D721Med (cell line): ENCODE data around the gene PPP1R14C.

ENCODE experiments used
- DNase-seq: peaks from one replicate; pipeline ENCODE4 v3.0.0; 2011; ENCODE audit warnings: low spot score; ENCODE audit not compliant: insufficient read length
- FAIRE-seq: peaks from 2 replicates; lab custom pipeline; 2011; peaks lifted over from hg19 to GRCh38; lab: Jason Lieb, UNC
- CTCF ChIP-seq: IDR thresholded peaks from 2 replicates; pipeline ENCODE4 v1.5.1; 2012; ENCODE audit warnings: mild to moderate bottlenecking, control low read depth; ENCODE audit not compliant: insufficient read depth; ENCODE audit errors: missing control alignments

PPP1R14C gene

DNA sequence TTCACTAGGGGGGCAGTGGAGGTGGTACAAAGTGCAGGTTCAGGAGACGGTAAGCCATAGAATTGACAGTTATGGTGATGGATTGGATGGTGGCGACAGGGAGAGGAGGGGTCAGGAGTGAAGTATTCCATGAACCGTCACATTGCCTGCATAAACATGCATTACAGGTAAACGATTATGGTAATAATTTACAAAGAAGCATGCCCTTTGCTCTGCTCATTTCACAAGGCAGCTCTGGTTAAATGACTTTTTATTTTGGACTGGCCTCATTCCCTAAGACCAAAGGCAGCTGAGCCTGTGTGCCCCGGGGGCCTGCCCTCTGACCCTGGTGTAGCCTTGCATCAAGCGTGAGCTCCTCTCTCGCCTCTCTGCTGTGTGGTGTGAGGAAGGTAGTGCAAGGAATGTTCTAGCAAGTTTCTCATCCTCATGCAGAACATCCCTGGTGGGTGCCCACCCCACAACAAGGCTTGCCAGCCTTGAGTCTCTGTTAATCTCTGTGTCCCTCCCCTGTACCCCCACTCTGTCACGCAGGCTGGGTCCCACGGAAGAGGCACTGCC, 59.0 kb downstream of the PPP1R14C start:
- FAIRE-seq, result no peak
- TF ChIP-seq CTCF, result no peak

DNA sequence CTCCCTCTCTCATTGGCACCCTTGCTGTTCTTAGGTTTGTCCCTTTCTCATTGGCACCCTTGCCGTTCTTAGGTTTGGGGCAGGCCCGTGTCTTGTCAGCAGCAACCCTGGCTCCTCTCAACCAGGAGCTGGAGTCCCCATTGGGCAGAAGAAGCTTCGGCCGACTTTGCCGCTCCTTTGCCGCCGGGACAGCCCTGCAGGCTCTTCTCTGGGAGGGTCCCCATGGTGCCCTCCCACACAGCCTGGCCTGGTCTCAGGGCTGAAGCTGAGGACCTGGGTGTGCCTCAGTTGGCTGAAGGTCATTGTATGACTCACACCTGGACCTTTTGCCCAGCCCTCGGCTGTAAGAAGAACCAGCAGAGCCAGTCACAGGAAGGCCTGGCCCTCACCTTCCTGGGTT, 59.6 kb downstream of the PPP1R14C start:
- no peak for DNase-seq
- no peak for TF ChIP-seq CTCF
- no peak for FAIRE-seq

More for the DNA sequence above, 59.0 kb downstream of the PPP1R14C start:
- DNase-seq, result no peak

DNA sequence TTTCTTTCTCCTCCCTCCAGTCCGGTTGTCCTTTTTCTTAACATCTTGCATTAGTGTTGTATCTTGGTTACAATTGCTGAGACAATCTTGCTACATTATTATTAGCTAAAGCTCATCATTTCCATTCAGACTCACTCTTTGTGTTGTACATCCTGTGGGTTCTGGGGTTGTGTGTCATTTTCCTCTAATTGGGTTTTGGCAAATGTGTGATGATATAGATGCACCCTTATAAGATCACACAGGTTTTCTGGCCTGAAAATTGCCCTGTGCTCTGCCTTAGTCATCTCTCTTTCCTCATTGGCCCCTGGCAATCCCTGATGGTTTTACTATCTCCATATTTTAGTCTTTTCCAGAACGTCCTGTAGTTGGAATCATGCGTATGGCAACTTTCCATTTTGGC, 60.1 kb downstream of the PPP1R14C start:
- no peak for TF ChIP-seq CTCF
- DNase-seq, result no peak
- FAIRE-seq, result no peak

DNA sequence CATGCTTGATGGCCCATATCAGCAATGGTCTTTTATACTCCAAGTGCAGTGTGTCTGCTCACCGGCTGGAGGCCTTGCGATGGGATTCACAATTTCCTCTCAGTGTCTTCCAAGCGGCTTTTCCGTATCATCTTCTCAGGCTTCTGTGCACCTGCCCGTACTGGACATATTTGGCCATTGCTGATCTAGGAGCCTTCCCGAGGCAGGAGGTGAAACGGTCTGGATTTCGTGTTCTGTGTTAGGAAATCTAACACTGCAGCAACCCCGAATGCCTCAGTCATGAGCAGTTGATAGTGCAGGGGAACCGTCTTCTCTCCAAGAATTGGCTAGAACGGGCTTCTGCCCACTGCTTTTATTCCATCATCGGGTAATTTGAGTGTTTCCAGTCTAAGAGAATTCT, 60.5 kb downstream of the PPP1R14C start:
- DNase-seq (no peak), FAIRE-seq (no peak)
- TF ChIP-seq CTCF, result no peak

DNA sequence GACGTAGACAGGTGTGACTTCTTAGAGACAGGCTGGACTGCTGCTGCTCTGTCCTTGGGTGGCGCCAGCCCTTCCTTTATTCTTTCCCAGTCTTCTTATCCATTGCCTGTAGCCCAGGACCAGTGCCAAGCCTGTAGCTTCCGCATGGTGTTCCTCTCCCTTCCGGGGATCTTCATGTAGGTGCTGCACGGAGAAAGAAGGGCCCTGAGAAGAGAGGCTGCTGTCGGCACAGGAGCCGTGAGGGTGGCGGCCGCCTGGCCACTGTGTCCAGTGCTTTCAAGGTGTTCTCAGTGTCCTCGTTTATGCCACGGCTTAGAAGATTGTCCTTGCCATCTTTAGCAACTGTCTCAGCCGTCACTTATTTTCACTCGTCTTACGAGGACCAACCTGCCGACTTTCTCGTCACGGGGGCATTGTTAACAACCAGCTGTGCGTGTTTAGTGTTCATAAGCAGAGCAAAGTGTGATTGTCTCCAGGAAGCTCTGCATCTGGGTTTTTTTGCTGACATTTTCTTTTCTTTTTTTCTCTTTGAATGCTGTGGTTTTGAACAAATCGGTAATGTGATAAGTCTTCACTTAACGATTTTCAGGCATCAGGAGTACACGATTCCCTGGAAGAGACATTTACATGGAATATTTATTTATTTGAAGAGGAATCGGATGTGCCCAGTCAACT, 61.2 kb downstream of the PPP1R14C start:
- no peak for TF ChIP-seq CTCF
- DNase-seq (no peak), FAIRE-seq (no peak)

DNA sequence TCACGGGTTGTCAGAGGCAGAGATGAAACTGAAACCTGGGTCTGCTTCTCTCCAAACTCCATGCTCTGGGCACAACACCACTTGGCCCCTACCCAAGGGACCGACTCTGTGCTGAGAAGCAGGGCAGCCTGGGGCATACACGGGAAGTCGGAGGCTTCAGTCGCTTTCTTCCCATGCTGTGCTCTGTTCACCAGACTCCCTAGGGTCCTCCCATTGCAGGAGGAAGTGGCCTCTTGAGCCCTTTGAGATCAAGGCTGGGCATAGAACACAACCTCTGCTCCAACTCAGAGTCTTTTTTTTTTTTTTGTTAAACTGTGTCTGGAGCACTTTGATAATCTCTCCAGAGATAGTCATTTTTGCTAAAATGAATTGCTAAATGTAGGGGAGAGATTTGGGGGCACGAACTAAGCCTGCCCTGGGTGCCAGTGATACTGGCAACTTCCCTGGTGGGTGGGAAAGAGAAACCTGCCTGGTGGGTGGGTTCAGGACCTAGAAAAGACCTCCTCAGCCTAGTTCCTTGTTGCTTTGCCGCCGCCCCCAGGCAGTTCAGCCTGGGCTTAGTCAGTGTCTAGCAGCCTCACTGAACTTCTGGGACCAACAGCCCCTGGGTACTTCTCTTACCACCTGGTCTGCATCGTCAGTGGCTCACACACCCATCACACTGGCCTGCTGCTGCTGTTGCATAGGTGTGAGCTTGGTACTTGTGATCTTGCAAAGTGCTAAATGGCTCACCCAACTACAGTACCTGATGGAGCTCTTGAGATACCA, 62.0 kb downstream of the PPP1R14C start:
- no peak for FAIRE-seq

More for the DNA sequence above, 62.0 kb downstream of the PPP1R14C start:
- DNase-seq, result no peak
- TF ChIP-seq CTCF, result no peak
